Glutamatergic neuron (in vitro differentiated cells): ENCODE results near the gene LDLRAD1. TPM values are rescaled to one million over a fixed set of nuclear protein-coding genes. Genes with fewer than 3 reads are reported as not detected.

Source experiments
- DNase-seq: peaks from one replicate; pipeline ENCODE4 v3.0.0; 2022
- H3K27ac Mint-ChIP-seq: one replicate; pipeline ENCODE4 v1.8.0; 2020; ENCODE audit warnings: mild to moderate bottlenecking, mixed read lengths, inconsistent platforms; ENCODE audit not compliant: unreplicated experiment
- H3K27me3 Mint-ChIP-seq: one replicate; pipeline ENCODE4 v1.8.0; 2020; ENCODE audit warnings: mild to moderate bottlenecking, moderate library complexity, mixed read lengths, inconsistent platforms; ENCODE audit not compliant: unreplicated experiment
- H3K36me3 Mint-ChIP-seq: one replicate; pipeline ENCODE4 v1.8.0; 2020; ENCODE audit warnings: mild to moderate bottlenecking, mixed read lengths, inconsistent platforms; ENCODE audit not compliant: unreplicated experiment
- H3K4me1 Mint-ChIP-seq: one replicate; pipeline ENCODE4 v1.8.0; 2020; ENCODE audit warnings: mild to moderate bottlenecking, low read depth, mixed read lengths, inconsistent platforms; ENCODE audit not compliant: unreplicated experiment
- H3K4me3 Mint-ChIP-seq: one replicate; pipeline ENCODE4 v1.8.0; 2020; ENCODE audit warnings: mild to moderate bottlenecking, mixed read lengths, inconsistent platforms; ENCODE audit not compliant: unreplicated experiment
- H3K9me3 Mint-ChIP-seq: one replicate; pipeline ENCODE4 v1.8.0; 2020; ENCODE audit warnings: mild to moderate bottlenecking, moderate library complexity, mixed read lengths, inconsistent platforms; ENCODE audit not compliant: unreplicated experiment
- CTCF ChIP-seq: fragments of 200-600 bp; sonication (generic); IDR thresholded peaks from one replicate; pipeline ENCODE4 v1.5.0; 2021; ENCODE audit not compliant: partially characterized antibody, unreplicated experiment
- total RNA-seq: library from RNA; stranded (reverse); fragmentation: NEBNext Ultra II Directional; extraction: Animal tissue kit (Norgen Biotek cat#: 25700); gene quantifications from one replicate; pipeline ENCODE4 v1.2.1, GENCODE V29; 2021; ENCODE audit not compliant: unreplicated experiment

The LDLRAD1 gene
- total RNA-seq, 1 donor from 2014 or later: not detected

DNA sequence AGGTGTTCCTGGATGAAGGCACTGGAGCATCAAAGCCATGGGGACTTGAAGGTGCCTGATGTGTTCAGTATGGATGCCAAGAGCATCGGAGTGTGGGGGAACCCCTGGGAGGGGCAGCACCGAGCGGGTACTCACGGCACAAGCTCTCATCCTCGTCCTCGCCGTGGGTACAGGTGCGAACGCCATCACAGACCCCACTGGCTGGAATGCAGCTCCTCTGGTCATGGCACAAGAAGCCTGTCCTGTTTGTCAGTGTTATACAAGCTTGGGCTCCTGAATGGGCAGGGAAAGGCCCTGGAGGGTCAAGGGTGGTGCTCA lies 6.0 kb downstream of the LDLRAD1 start:
- H3K27ac Mint-ChIP-seq: no peak overlapping the region
- no peaks in the 10 kb centered on the region for H3K36me3 Mint-ChIP-seq
- peaks cover 7% of the 10 kb centered on the region for H3K27me3 Mint-ChIP-seq
- TF ChIP-seq CTCF: no peak
- peaks cover 7% of the 10 kb centered on the region for H3K9me3 Mint-ChIP-seq
- H3K4me1 Mint-ChIP-seq: no peaks in the 10 kb centered on the region
- no peak overlapping the region for H3K4me3 Mint-ChIP-seq
- no peak for DNase-seq

GRCh38 chr1:54011316-54012007 lies 6.5 kb downstream of the LDLRAD1 start:
- no peaks in the 10 kb centered on the region for H3K4me1 Mint-ChIP-seq
- peaks cover 7% of the 10 kb centered on the region for H3K9me3 Mint-ChIP-seq
- no peaks in the 10 kb centered on the region for H3K36me3 Mint-ChIP-seq
- TF ChIP-seq CTCF: no peak
- H3K4me3 Mint-ChIP-seq: no peak overlapping the region
- DNase-seq: no peak
- H3K27me3 Mint-ChIP-seq: peaks cover 7% of the 10 kb centered on the region
- H3K27ac Mint-ChIP-seq: no peak overlapping the region

GRCh38 chr1:54010415-54011117 lies 7.4 kb downstream of the LDLRAD1 start:
- Mint-ChIP-seq H3K36me3 (no peaks in the 10 kb centered on the region), H3K4me3 (no peak overlapping the region), H3K27ac (no peak overlapping the region), H3K4me1 (no peaks in the 10 kb centered on the region), H3K27me3 (peaks cover 7% of the 10 kb centered on the region), H3K9me3 (peaks cover 9% of the 10 kb centered on the region)
- TF ChIP-seq CTCF: no peak
- no peak for DNase-seq

DNA sequence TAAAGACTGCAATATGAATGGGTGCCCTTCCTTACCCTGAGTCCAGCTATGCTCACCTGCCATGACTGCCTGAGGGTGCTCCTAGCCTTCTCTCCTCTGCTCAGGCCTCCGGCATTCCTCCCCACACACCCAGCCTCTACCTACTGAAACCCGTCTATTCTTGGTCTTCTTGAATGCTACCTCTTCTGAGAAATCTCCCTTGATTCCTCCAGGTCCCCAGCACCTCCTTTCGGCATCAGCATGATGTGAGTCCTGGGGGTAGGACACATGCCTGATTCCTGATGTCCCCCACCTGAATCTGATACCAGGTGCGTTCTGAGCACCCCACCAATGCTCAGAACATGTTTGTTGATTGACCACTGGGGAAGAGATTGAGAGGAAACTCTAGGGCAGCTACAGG lies 8.6 kb downstream of the LDLRAD1 start:
- Mint-ChIP-seq H3K27me3 (peaks cover 7% of the 10 kb centered on the region), H3K9me3 (peaks cover 10% of the 10 kb centered on the region), H3K4me3 (peak overlapping the region; percentile 38), H3K4me1 (no peaks in the 10 kb centered on the region), H3K27ac (no peak overlapping the region), H3K36me3 (no peaks in the 10 kb centered on the region)
- DNase-seq: no peak
- no peak for TF ChIP-seq CTCF

DNA sequence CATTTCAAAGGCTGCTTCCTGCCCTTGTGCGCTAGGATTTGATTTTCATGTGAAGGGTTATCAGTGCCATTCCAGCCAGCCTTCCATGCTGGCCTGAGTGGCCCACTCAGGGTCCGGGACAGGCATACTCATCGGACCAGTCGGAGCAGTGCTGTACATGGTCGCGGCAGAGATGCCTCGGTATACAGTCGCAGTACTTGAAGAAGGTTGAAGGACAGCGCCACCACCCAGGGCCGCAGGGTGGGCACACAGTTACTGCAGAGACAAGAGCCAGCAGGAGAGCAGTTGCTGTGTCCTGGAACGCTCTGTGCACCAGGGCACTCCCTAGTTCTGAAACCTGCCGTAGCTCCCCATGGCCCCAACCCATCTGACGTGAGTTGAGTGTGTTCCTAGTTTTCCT lies 9.1 kb downstream of the LDLRAD1 start:
- DNase-seq: no peak

More for the DNA sequence above, 9.1 kb downstream of the LDLRAD1 start:
- H3K9me3 Mint-ChIP-seq: peaks cover 10% of the 10 kb centered on the region
- no peak for TF ChIP-seq CTCF
- no peak overlapping the region for H3K27ac Mint-ChIP-seq
- H3K4me3 Mint-ChIP-seq: no peak overlapping the region
- peaks cover 7% of the 10 kb centered on the region for H3K27me3 Mint-ChIP-seq
- H3K4me1 Mint-ChIP-seq: no peaks in the 10 kb centered on the region
- no peaks in the 10 kb centered on the region for H3K36me3 Mint-ChIP-seq
